ENCODE data around the gene DAPP1. TPM values are rescaled to one million over a fixed set of nuclear protein-coding genes. Genes with fewer than 3 reads are reported as not detected.

The DAPP1 gene
- total RNA-seq, 1 experiment from 2014 or later, result 30.6 TPM

DNA sequence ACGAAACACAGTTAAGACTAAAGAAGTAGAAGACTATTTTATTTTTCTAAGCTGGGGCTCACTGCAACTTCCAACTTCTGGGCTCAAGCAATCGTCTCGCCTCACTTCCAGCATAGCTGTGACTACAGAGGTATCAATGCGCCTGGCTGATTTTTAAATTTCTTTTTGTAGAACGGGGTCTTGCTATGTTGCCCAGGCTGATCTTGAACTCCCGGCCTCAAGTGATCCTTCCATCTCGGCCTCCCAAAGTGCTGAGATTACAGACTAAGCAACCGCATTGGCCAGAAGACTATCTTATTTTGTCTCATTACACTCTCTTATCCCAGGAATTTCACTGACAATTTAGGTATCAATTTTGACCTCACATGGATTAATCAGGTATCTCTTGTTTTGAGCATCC lies 76.4 kb downstream of the DAPP1 start:
- Mint-ChIP-seq H3K27me3 (ENCODE audit: unreplicated experiment) (no peaks in the 10 kb centered on the region), H3K36me3 (ENCODE audit: insufficient read depth, unreplicated experiment) (peaks cover 16% of the 10 kb centered on the region), H3K4me3 (ENCODE audit: low read depth, unreplicated experiment) (peak overlapping the region; percentile 85), H3K9me3 (ENCODE audit: low read depth, unreplicated experiment) (no peaks in the 10 kb centered on the region), H3K27ac (ENCODE audit: unreplicated experiment) (peak overlapping the region; percentile 86), H3K4me1 (ENCODE audit: low read depth, unreplicated experiment) (peaks cover 8% of the 10 kb centered on the region)
- no peak for TF ChIP-seq CTCF (IDR thresholded peaks at IDR 0.05; ENCODE audit: unreplicated experiment)
- BruUV-seq (replicated peaks), result no TSS peak
- CTCF ChIA-PET, result interaction anchor here (0.7 kb wide), 1 partner anchor 410 kb away, joined by 3 read pairs; no protein-coding TSS in a partner anchor
- intact Hi-C loops (cut with micrococcal nuclease; ENCODE audit: unreplicated experiment), result no loop called here
- DNase-seq, result no peak

GRCh38 chr4:99893839-99894160 lies 77.2 kb downstream of the DAPP1 start:
- H3K9me3 Mint-ChIP-seq (ENCODE audit: low read depth, unreplicated experiment), result no peaks in the 10 kb centered on the region
- no TSS peak for BruUV-seq (replicated peaks)
- TF ChIP-seq CTCF (IDR thresholded peaks at IDR 0.05; ENCODE audit: unreplicated experiment), result no peak
- DNase-seq, result no peak
- peaks cover 8% of the 10 kb centered on the region for H3K4me1 Mint-ChIP-seq (ENCODE audit: low read depth, unreplicated experiment)
- intact Hi-C loops (cut with micrococcal nuclease; ENCODE audit: unreplicated experiment), result no loop called here
- peak overlapping the region; percentile 85 for H3K4me3 Mint-ChIP-seq (ENCODE audit: low read depth, unreplicated experiment)
- H3K27ac Mint-ChIP-seq (ENCODE audit: unreplicated experiment), result peak overlapping the region; percentile 86
- peaks cover 16% of the 10 kb centered on the region for H3K36me3 Mint-ChIP-seq (ENCODE audit: insufficient read depth, unreplicated experiment)
- no peaks in the 10 kb centered on the region for H3K27me3 Mint-ChIP-seq (ENCODE audit: unreplicated experiment)
- CTCF ChIA-PET, result interaction anchor here (1.4 kb wide), 1 partner anchor 14 kb away, joined by 3 read pairs; no protein-coding TSS in a partner anchor

- no peaks in the 10 kb centered on the region for H3K9me3 Mint-ChIP-seq (ENCODE audit: low read depth, unreplicated experiment)
- peaks cover 8% of the 10 kb centered on the region for H3K4me1 Mint-ChIP-seq (ENCODE audit: low read depth, unreplicated experiment)
- no TSS peak for BruUV-seq (replicated peaks)
Measured at GRCh38 chr4:99894161-99894997, 77.8 kb downstream of the DAPP1 start, which contains the start of gene LAMTOR3. TSS of gene LAMTOR3 (minus strand) at chr4:99894427. CDS start at chr4:99893963, 464 bp downstream.

GRCh38 chr4:99894998-99895397 lies 78.4 kb downstream of the DAPP1 start:
- DNase-seq, result no peak
- intact Hi-C loops (cut with micrococcal nuclease; ENCODE audit: unreplicated experiment), result loop anchor here (5.0 kb wide), 1 partner anchor 52 kb away; the partner anchor contains the start of gene DNAJB14
- Mint-ChIP-seq H3K36me3 (ENCODE audit: insufficient read depth, unreplicated experiment) (peaks cover 16% of the 10 kb centered on the region), H3K27ac (ENCODE audit: unreplicated experiment) (peak overlapping the region; percentile 86), H3K9me3 (ENCODE audit: low read depth, unreplicated experiment) (no peaks in the 10 kb centered on the region), H3K27me3 (ENCODE audit: unreplicated experiment) (no peaks in the 10 kb centered on the region), H3K4me3 (ENCODE audit: low read depth, unreplicated experiment) (peak overlapping the region; percentile 85), H3K4me1 (ENCODE audit: low read depth, unreplicated experiment) (peaks cover 8% of the 10 kb centered on the region)
- CTCF ChIA-PET, result interaction anchor here (1.2 kb wide), 1 partner anchor 171 kb away, joined by 3 read pairs; no protein-coding TSS in a partner anchor
- BruUV-seq (replicated peaks), result no TSS peak
- TF ChIP-seq CTCF (IDR thresholded peaks at IDR 0.05; ENCODE audit: unreplicated experiment), result no peak

More at GRCh38 chr4:99894161-99894997, 77.8 kb downstream of the DAPP1 start, which contains the start of gene LAMTOR3:
- no peaks in the 10 kb centered on the region for H3K27me3 Mint-ChIP-seq (ENCODE audit: unreplicated experiment)
- intact Hi-C loops (cut with micrococcal nuclease; ENCODE audit: unreplicated experiment), result no loop called here
- DNase-seq, result peak; percentile 81
- peak within 1 kb of the TSS; percentile 86 for H3K27ac Mint-ChIP-seq (ENCODE audit: unreplicated experiment)
- H3K36me3 Mint-ChIP-seq (ENCODE audit: insufficient read depth, unreplicated experiment), result peaks cover 16% of the 10 kb centered on the region
- TF ChIP-seq CTCF (IDR thresholded peaks at IDR 0.05; ENCODE audit: unreplicated experiment), result no peak
- CTCF ChIA-PET, result interaction anchor here (1.2 to 1.4 kb wide), 2 partner anchors 15 to 170 kb away, joined by 3 read pairs; no protein-coding TSS in a partner anchor
- H3K4me3 Mint-ChIP-seq (ENCODE audit: low read depth, unreplicated experiment), result peak within 1 kb of the TSS; percentile 85
